Cardiac fibroblast (primary cell): ENCODE measurements around the gene C16orf96.

ENCODE experiments used
- DNase-seq, 2 donors: peaks; one replicate each; pipeline versions ENCODE4 v3.0.0 to v3.0.0-alpha.2; 2010; ENCODE audit warnings: low read depth in 2 of 2
- H3K4me3 ChIP-seq, 2 donors: replicated peaks in 1 of 2; 1 replicate in 1 of 2; 2 replicates in 1 of 2; pipeline ENCODE4 v1.5.1; 2011; ENCODE audit warnings: low read depth in 2 of 2, low read length in 2 of 2, mild to moderate bottlenecking in 2 of 2, moderate library complexity in 1 of 2
- CTCF ChIP-seq: IDR thresholded peaks from one replicate; pipeline ENCODE4 v1.5.1; 2011; ENCODE audit warnings: low read depth, mild to moderate bottlenecking, low read length, inconsistent platforms

C16orf96 gene

GRCh38 chr16:4615384-4616046, 59.4 kb downstream of the C16orf96 start:
- peak overlapping the region; percentile 19 to 80 for H3K4me3 ChIP-seq
- TF ChIP-seq CTCF = no peak
- DNase-seq = no peak

GRCh38 chr16:4616047-4616811, 60.1 kb downstream of the C16orf96 start:
- peak; percentile 47 for TF ChIP-seq CTCF
- peak overlapping the region; percentile 60 to 64 for H3K4me3 ChIP-seq
- peak; percentile 100 for DNase-seq

- DNase-seq = no peak
- TF ChIP-seq CTCF = no peak
- no peak overlapping the region for H3K4me3 ChIP-seq
Measured at GRCh38 chr16:4617880-4618279, 61.7 kb downstream of the C16orf96 start.

GRCh38 chr16:4618645-4619418, 62.7 kb downstream of the C16orf96 start:
- H3K4me3 ChIP-seq = no peak overlapping the region
- DNase-seq = no peak
- no peak for TF ChIP-seq CTCF

GRCh38 chr16:4623593-4623992, 67.5 kb downstream of the C16orf96 start:
- DNase-seq = no peak
- TF ChIP-seq CTCF = no peak

GRCh38 chr16:4624015-4624826, 68.1 kb downstream of the C16orf96 start, which contains the start of gene MGRN1:
Gene MGRN1 (plus strand): TSS chr16:4624826. CDS start chr16:4624961, 135 bp downstream.
- peak; percentile 98 for DNase-seq
- TF ChIP-seq CTCF = peak; percentile 94
- peak within 1 kb of the TSS; percentile 94 to 95 for H3K4me3 ChIP-seq

More at GRCh38 chr16:4623593-4623992, 67.5 kb downstream of the C16orf96 start:
- H3K4me3 ChIP-seq = no peak overlapping the region
